IPS DF 6.9 (cell line): Measurements from ENCODE around the gene PSMG2.

Source experiments
- DNase-seq: peaks from one replicate; pipeline ENCODE4 v3.0.0-alpha.2; 2013; ENCODE audit warnings: low read depth, low spot score
- H3K27ac ChIP-seq: one replicate; pipeline ENCODE4 v1.5.1; 2013; ENCODE audit warnings: low read length, control low read depth
- H3K27me3 ChIP-seq: 2 replicates; pipeline ENCODE4 v1.6.1; 2013; ENCODE audit warnings: mild to moderate bottlenecking, low read length; ENCODE audit not compliant: control insufficient read depth, insufficient read depth
- H3K36me3 ChIP-seq: 2 replicates; pipeline ENCODE4 v1.6.1; 2013; ENCODE audit warnings: low read length; ENCODE audit not compliant: control insufficient read depth, insufficient read depth
- H3K4me1 ChIP-seq: 2 replicates; pipeline ENCODE4 v1.6.1; 2013; ENCODE audit warnings: low read length; ENCODE audit not compliant: control insufficient read depth, insufficient read depth
- H3K4me3 ChIP-seq: 2 replicates; pipeline ENCODE4 v1.5.1; 2013; ENCODE audit warnings: mild to moderate bottlenecking, low read length
- H3K9me3 ChIP-seq: 2 replicates; pipeline ENCODE4 v1.6.1; 2013; ENCODE audit warnings: low read length, inconsistent platforms; ENCODE audit not compliant: control insufficient read depth, insufficient read depth
- WGBS: extraction: QIAGEN DNeasy Blood & Tissue Kit; methylation state at CpG from one replicate; pipeline ENCODE4 v1.1.7; 2013; ENCODE audit warnings: mixed read lengths, missing lambda C conversion rate; ENCODE audit not compliant: insufficient read length, insufficient coverage; 5-methylcytosine and 5-hydroxymethylcytosine counted together

The PSMG2 gene

GRCh38 chr18:12679183-12679786, 23.6 kb upstream of the PSMG2 start:
- no peak for DNase-seq
- no peak overlapping the region for H3K4me3 ChIP-seq
- no peaks in the 10 kb centered on the region for H3K27me3 ChIP-seq
- no peaks in the 10 kb centered on the region for H3K4me1 ChIP-seq
- no CpG with 5 or more reads among the region's 8 CpGs for WGBS
- H3K36me3 ChIP-seq, result peaks cover 3% of the 10 kb centered on the region; the same call in 1 of the 2 replicates
- H3K9me3 ChIP-seq, result no peaks in the 10 kb centered on the region
- no peak overlapping the region for H3K27ac ChIP-seq

GRCh38 chr18:12686100-12686499, 16.7 kb upstream of the PSMG2 start:
- H3K4me1 ChIP-seq, result no peaks in the 10 kb centered on the region
- H3K36me3 ChIP-seq, result no peaks in the 10 kb centered on the region; the same call in 1 of the 2 replicates
- H3K27ac ChIP-seq, result no peak overlapping the region
- DNase-seq, result no peak
- no CpG with 5 or more reads among the region's 3 CpGs for WGBS
- no peaks in the 10 kb centered on the region for H3K9me3 ChIP-seq
- no peak overlapping the region for H3K4me3 ChIP-seq
- no peaks in the 10 kb centered on the region for H3K27me3 ChIP-seq

- Histone ChIP-seq H3K4me1 (no peaks in the 10 kb centered on the region), H3K27ac (no peak overlapping the region), H3K36me3 (no peaks in the 10 kb centered on the region; the same call in 1 of the 2 replicates), H3K4me3 (no peak overlapping the region), H3K27me3 (no peaks in the 10 kb centered on the region), H3K9me3 (no peaks in the 10 kb centered on the region)
- no peak for DNase-seq
- no CpG with 5 or more reads among the region's 4 CpGs for WGBS
Measured at GRCh38 chr18:12689256-12689850, 13.5 kb upstream of the PSMG2 start.

- DNase-seq, result no peak
- WGBS, result no CpG with 5 or more reads among the region's 9 CpGs
- Histone ChIP-seq H3K36me3 (no peaks in the 10 kb centered on the region), H3K27ac (no peak overlapping the region), H3K9me3 (no peaks in the 10 kb centered on the region), H3K4me3 (no peak overlapping the region), H3K4me1 (no peaks in the 10 kb centered on the region), H3K27me3 (no peaks in the 10 kb centered on the region)
Measured at GRCh38 chr18:12692206-12692605, 10.6 kb upstream of the PSMG2 start.

GRCh38 chr18:12694032-12694431, 8.8 kb upstream of the PSMG2 start:
- no CpG with 5 or more reads among the region's 2 CpGs for WGBS
- Histone ChIP-seq H3K4me1 (no peaks in the 10 kb centered on the region), H3K27me3 (no peaks in the 10 kb centered on the region), H3K36me3 (peaks cover 2% of the 10 kb centered on the region; the same call in 1 of the 2 replicates), H3K27ac (no peak overlapping the region), H3K9me3 (no peaks in the 10 kb centered on the region), H3K4me3 (no peak overlapping the region)
- no peak for DNase-seq

GRCh38 chr18:12699747-12700146, 3.1 kb upstream of the PSMG2 start:
- WGBS, result no CpG with 5 or more reads among the region's 2 CpGs
- Histone ChIP-seq H3K9me3 (no peaks in the 10 kb centered on the region), H3K36me3 (peaks cover 2% of the 10 kb centered on the region; the same call in 1 of the 2 replicates), H3K4me3 (no peak overlapping the region), H3K4me1 (no peaks in the 10 kb centered on the region), H3K27me3 (no peaks in the 10 kb centered on the region), H3K27ac (no peak overlapping the region)
- no peak for DNase-seq

- Histone ChIP-seq H3K4me3 (no peak overlapping the region; the same call in 1 of the 2 replicates), H3K27ac (no peak overlapping the region), H3K27me3 (no peaks in the 10 kb centered on the region), H3K9me3 (no peaks in the 10 kb centered on the region), H3K36me3 (peaks cover 2% of the 10 kb centered on the region; the same call in 1 of the 2 replicates), H3K4me1 (no peaks in the 10 kb centered on the region)
- no CpG with 5 or more reads among the region's 3 CpGs for WGBS
- DNase-seq, result no peak
Measured at GRCh38 chr18:12701161-12701560, 1.7 kb upstream of the PSMG2 start.

- H3K27ac ChIP-seq, result no peak overlapping the region
- peaks cover 8% of the 10 kb centered on the region; the same call in 1 of the 2 replicates for H3K36me3 ChIP-seq
- no peaks in the 10 kb centered on the region for H3K4me1 ChIP-seq
- H3K27me3 ChIP-seq, result no peaks in the 10 kb centered on the region
- no peaks in the 10 kb centered on the region for H3K9me3 ChIP-seq
- WGBS, result no CpG with 5 or more reads among the region's 28 CpGs
- DNase-seq, result no peak
- H3K4me3 ChIP-seq, result peak overlapping the region; percentile 85
Measured at GRCh38 chr18:12703096-12703567, 290 bp downstream of the PSMG2 start.

GRCh38 chr18:12703664-12704063, 822 bp downstream of the PSMG2 start:
- no peak overlapping the region for H3K27ac ChIP-seq
- H3K9me3 ChIP-seq, result no peaks in the 10 kb centered on the region
- no peaks in the 10 kb centered on the region for H3K4me1 ChIP-seq
- H3K4me3 ChIP-seq, result peak overlapping the region; percentile 85; the same call in 1 of the 2 replicates
- DNase-seq, result no peak
- no CpG with 5 or more reads among the region's 2 CpGs for WGBS
- H3K27me3 ChIP-seq, result no peaks in the 10 kb centered on the region
- peaks cover 8% of the 10 kb centered on the region; the same call in 1 of the 2 replicates for H3K36me3 ChIP-seq

- Histone ChIP-seq H3K36me3 (peaks cover 9% of the 10 kb centered on the region; the same call in 1 of the 2 replicates), H3K4me3 (no peak overlapping the region), H3K9me3 (no peaks in the 10 kb centered on the region), H3K27me3 (no peaks in the 10 kb centered on the region), H3K27ac (no peak overlapping the region), H3K4me1 (no peaks in the 10 kb centered on the region)
- DNase-seq, result no peak
- no CpG with 5 or more reads among the region's 5 CpGs for WGBS
Measured at GRCh38 chr18:12711446-12711845, 8.6 kb downstream of the PSMG2 start.
